ENCODE data around the gene SLC35E3.

- no peak for TF ChIP-seq EZH2 (IDR thresholded peaks at IDR 0.05; ENCODE audit: insufficient read depth, poor library complexity, severe bottlenecking)
- no peak for TF ChIP-seq EZH2phosphoT487 (IDR thresholded peaks at IDR 0.05; ENCODE audit: insufficient read depth, low read depth)
Measured at GRCh38 chr12:68800294-68800693, 54.3 kb downstream of the SLC35E3 start.
